COR-L47 (cell line): ENCODE data around the gene TRIM13.

Experiments
- DNase-seq: peaks from one replicate; lab custom pipeline; 2025; lab: John Stamatoyannopoulos, UW

The TRIM13 gene

DNA sequence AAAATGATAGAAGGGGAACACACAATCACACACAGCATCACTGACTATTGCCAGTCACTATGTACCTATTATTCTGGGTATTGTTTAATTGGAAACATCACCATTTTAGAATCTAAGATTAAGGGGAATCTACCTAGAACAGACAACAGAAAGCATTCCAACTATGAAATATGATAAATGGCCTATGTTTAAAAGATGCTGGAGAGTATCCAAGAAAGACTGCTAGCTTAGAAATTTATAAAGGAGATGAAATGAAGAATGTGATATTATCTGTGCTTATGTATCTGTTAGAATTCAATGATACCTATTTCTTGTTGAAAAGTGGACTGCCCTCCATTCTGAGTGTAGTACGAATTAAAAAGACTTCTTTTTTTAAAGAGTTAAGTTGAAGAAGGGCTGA lies 68.9 kb downstream of the TRIM13 start:
- DNase-seq, result no peak
